ENCODE data around the gene SF3A2.
"Not testable (repeated sequence)": the region's sequence is repeated elsewhere in the genome, so short reads cannot be mapped to it uniquely, and the experiment has no call there.

Gene SF3A2

DNA sequence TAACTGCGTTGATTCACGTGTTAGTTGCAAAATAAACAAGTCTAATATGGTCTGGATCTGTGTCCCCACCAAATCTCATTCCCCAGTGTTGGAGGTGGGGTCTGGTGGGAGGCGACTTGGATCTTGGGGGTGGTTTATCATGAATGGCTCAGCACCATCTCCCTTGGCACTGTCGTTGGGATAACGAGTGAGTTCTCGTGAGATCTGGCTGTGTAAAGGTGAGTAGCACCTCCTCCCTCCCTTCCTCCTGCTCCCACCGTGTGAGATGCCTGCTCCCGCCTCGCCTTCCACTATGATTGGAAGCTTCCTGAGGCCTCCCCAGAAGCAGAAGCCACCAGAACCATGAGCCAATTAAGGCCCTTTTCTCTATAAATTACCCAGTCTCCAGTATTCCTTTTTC lies 40.5 kb downstream of the SF3A2 start:
- no peak for DNase-seq

DNA sequence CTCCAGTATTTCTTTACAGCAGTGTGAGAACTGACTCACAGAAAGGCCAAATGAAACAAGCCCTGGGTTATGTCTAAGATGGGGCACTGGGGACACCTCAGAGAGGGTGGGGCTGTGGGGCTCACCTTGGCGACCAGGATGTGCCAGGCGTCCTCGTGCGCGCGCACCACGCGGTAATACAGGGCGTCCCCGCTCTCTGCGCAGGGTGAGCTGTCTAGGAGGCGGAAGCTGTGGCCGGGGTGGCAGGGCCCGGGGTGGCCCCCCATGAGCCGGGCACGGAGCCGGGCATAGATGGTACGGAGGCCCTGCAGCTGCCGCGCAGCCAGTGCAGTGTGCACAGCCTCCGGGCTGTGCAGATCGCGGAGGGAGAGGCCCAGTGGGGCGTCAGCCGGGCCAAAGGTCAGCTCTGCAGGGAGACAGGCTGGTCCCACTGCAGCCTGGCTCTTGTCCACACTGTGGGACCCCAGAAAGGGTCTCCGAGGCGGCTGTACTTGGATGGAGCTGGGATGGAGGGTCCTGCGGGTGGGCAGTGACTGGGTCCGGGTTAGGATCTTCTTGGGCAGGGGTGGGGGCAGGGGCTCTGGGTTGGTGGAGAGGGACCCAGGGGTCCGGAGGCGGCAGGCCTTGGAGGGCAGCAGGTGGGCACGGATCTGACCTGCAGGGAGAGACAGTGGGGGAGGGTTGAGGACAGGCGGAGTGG lies 42.0 kb downstream of the SF3A2 start:
- DNase-seq, result no peak

DNA sequence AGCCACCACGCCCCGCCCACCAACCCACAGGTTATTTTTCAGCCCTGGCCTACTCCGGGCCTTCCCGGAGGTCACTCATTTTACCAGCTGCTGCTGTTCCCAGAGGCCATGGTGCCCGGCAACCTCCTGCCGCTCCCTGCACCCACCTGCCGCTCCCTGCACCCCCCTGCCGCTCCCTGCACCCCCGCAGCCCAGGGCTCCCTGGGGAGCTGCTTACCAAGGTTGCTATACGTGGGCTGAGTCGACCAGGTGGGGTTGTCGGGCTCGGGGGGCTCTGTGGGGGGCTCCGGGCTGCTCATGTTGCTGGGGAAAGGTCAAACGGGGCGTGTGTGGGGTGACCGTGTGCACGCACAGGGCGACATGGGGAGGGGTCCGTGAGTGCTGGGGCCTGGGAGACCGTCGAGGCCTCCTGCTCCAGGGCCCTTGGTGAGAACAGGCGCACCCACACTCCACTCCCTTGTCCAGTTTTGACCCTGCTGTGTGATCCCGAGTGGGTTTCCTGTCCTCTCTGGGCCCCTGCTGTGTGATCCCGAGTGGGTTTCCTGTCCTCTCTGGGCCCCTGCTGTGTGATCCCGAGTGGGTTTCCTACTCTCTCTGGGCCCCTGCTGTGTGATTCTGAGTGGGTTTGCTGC lies 44.1 kb downstream of the SF3A2 start:
- no peak for DNase-seq

DNA sequence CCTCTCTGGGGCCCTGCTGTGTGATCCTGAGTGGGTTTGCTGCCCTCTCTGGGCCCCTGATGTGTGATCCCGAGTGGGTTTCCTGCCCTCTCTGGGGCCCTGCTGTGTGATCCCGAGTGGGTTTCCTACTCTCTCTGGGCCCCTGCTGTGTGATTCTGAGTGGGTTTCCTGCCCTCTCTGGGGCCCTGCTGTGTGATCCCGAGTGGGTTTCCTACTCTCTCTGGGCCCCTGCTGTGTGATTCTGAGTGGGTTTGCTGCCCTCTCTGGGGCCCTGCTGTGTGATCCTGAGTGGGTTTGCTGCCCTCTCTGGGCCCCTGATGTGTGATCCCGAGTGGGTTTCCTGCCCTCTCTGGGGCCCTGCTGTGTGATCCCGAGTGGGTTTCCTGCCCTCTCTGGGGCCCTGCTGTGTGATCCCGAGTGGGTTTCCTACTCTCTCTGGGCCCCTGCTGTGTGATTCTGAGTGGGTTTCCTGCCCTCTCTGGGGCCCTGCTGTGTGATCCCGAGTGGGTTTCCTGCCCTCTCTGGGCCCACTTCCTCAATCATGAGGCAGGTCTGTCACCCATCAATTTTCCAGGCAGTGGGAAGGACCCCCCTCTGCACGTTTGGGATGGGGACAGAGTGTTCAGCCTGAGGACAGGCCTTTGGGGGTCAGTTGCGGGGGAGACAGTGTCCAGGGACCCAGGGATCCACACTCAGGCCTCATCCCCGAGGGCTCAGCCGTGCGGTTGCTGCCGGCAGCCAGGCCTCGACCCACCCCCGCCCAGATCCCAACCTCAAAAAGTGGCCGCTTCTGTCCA lies 44.8 kb downstream of the SF3A2 start:
- not testable (repeated sequence) for DNase-seq

DNA sequence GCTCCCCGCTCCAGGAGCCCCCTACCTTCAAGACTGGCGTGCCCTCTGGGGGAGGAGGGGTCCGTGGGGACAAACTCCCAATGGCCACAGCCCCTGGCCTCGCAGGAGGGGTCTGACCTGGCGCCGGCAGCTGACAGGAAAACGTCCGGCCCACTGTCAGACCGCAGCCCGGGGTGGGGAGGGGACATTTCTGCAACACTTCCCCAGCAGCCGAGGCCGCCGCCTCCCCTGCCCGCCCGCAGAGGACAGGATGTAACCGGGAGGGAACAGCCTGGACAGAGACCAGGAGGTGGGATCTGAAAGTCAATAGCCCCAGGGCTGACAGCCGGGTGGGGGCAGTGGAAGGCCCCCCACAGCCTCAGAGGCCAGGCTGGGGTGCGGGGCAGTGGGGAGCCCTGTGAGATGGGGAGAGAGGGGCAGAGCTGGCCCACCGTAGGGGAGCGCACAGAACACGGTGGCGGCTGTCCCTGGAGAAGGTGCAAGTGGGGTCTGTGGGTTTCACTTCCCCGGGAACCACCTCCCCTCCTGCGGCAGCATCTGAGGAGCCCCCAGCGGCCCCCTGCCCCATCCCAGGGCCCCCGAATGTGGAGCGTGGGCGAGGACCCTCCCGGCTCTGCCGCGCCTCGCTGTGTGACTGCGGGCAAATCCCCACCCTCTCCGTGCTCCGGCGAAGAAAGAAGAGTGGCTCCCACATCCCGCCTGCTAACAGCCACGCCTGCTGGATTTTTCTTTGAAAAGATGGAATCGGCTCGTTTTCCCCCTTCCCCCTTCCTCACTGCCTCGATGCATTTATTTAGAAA lies 45.6 kb downstream of the SF3A2 start, which contains the start of gene PEAK3:
TSS of gene PEAK3 (minus strand) at position 114 of the 800 bp plus-strand sequence. CDS start 1,244 bp downstream, outside the sequence.
- DNase-seq, result no peak

DNA sequence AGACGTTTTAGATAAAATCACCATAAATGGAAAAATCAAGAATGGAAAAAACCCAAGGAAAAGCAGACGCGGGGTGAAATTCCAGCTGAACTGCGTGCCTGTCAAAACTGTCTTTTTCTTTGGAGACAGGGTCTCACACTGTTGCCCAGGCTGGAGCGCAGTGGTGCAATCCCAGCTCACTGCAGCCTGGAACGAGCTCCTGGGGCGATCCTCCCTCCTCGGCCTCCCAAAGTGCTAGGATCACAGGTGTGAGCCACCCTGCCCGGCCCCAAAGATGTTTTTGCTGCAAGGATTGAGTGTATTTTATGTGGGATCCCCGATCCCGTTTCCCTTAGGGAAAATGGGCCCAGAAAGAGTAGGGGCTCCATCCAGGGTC lies 46.2 kb downstream of the SF3A2 start:
- DNase-seq, result no peak

DNA sequence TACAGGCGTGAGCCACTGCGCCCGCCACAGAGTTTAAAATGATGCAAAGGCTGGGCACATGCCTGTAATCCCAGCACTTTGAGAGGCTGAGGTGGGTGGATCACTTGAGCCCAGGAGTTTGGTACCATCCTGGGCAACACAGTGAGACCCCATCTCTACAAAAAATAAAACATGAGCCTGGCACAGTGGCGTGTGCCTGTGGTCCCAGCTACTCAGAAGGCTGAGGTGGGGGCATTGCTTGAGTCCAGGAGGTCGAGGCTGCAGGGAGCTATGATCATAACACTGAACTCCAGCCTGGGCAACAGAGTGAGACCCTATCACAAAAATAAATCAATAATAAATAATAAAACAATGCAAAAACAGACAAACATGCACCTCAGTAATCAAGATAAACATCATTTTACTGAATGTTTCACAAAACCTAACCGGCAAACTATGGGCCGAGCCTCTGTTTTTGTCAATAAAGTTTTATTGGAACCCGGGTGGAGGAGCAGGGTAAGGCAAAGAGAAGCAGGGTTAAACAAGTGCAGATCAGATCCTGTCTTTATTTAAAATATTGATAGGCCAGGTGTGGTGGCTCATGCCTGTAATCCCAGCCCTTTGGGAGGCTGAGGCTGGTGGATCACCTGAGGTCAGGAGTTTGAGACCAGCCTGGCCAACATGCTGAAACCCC lies 47.3 kb downstream of the SF3A2 start:
- no peak for DNase-seq

DNA sequence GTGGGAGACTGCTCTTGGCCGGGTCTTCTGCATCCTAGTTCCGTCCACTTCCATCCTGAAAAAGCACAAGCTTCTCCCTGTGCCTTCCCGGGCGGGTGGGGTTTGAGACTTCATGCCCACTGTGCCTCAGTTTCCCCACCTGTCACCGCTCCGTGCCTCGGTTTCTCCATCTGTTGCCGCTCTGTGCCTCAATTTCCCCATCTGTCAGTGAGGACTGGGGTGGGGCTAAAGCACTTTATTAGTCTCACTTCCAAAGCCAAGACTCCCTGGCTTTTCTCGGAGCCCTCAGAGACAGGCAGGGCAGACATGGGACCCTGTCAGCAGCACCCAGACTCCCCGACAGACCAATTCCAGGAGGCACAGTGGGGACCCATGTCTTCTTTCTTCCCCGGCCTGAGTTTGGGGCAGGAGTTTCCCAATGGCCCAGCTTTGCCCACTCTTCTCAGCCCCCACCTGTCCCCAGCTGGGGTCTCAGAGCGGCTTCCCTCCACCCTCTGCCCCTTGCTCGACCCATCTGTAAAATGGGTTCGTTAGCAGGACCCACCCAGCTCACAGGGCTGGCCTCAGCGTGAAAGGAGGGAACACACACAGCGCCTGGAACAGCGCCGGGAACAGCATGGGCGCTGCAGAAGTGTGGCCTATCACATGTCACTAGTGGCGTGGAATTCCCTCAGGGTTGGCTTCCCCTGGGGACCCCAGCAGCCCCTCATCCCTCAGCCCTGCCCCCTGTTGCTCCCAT lies 49.9 kb downstream of the SF3A2 start:
- DNase-seq, result no peak

DNA sequence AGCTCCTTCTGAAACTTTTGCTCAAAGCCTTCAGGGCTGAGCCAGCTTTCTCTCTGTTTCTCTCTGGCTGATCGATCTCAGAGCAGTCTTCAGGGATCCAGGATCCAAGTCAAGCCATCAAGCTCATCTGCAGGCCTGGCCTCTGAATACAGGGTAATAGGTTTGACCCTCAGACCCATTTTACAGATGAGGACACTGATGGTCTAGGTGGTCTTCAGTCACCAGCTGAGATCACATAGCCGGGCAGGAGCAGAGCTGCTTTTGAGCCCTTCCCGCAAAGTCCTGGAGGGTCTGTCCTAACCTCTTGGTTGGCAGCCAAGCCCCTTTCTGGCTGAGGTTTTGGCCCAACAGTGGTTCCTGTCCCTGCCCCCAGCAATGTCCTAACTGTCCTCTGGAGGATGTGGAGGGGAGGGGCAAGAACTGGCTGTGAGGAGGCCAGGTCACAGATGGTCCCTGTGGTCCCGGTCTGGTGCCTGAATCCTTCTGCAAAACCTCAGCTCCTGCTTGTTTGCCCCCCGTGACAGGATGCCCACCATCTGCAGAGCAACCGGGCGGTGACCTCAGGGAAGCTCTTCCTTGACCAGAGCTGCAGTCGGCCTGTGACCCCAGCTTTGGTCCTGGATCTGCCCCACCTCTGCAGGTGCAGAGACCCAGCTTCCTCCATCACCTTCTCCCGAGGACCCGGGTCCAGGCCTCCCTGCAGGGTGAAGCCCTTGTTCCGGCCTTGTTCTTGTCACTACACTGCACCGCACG lies 51.1 kb downstream of the SF3A2 start:
- no peak for DNase-seq

DNA sequence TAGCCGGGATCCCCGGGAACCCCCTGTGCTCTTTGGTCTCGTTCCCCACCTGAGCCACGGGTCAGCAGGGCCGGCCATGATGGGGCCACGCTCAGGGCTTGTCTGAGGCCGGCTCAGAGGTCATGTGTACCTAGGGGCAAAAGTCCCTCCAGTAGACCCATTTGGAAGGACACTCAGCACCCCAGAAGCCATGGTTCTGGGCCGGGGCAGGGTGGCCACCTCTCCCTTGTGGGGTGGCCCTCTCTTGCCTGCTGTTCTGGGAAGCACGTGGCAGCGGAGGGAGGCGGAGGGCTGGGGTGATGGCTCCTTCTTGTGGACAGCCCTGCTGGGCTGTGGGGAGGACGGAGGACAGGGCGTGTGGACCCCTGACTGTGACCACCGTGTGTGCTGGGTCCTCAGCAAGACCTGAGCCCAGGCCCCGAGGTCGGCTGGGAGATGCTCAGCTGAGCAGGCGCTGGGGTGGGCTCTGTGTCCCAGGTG lies 51.8 kb downstream of the SF3A2 start:
- no peak for DNase-seq

DNA sequence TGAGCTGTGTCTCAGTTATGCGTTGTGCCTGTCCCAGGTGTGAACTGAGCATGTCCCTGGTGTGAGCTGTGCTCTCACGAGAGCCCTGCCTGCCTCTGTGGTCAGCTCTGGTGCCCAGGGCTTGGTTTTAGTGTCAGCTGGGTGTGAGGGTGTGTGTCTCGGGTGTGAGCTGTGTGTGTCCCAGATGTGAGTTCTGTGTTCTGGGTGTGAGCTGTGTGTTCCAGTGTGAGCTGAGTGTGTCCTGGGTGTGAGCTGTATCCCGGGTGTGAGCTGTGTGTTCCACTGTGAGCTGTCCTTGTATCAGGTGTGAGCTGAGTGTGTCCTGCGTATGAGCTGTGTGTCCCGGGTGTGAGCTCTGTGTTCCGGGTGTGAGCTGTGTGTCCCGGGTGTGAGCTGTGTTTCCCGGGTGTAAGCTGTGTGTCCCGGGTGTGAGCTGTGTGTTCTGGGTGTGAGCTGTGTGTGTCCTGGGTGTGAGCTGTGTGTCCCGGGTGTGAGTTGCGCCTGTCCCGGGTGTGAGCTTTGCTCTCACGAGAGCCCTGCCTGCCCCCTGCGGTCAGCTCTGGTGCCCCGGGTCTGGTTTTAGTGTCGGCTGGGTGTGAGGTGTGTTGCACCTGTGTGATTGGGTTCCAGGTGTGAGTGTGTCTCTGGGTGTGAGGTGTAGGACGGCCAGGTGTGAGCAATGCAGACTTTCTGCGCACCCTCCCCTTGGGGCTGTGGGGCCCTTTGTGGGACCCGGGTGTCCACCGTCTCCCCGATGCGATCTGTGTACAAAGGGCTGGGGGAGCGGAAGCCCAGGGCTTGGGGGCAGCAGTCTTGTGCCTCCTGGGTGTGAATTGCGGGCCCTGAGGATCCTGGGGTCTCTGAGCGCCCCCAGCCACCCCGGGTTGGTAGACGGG lies 52.4 kb downstream of the SF3A2 start:
- no peak for DNase-seq

DNA sequence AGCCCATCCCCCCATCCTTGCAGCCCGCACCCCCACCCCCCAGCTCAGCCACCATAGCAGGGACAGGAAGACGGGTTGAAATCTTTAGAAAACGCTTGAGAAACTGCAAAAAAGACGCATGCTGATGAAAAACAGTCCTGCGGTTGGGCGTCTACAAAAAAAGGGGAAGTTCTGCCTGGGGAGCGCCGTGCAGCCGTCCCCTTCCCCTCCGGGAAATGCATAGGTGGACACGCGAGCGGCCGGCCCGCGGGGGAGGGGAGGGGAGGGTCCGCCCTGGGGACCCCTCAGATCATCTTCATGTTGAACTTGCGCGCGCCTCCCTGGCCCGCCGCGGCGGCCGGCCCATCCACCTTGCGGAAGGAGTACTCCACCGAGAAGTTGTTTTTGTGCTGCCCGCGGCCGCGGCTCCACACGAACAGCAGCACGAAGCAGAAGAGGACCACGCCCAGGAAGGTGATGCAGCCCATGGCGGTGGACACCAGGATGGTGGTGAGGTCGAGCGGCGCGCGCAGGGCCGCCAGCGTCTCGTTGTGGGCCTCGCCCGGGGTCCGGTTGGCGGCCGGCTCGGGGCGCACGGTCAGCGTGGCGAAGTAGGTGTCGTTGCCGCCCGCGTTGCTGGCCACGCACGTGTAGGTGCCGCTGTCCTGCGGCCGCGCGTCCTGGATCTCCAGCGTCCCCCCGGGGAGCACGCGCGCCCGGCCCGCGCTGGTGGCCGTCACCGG lies 53.3 kb downstream of the SF3A2 start:
- no peak for DNase-seq

DNA sequence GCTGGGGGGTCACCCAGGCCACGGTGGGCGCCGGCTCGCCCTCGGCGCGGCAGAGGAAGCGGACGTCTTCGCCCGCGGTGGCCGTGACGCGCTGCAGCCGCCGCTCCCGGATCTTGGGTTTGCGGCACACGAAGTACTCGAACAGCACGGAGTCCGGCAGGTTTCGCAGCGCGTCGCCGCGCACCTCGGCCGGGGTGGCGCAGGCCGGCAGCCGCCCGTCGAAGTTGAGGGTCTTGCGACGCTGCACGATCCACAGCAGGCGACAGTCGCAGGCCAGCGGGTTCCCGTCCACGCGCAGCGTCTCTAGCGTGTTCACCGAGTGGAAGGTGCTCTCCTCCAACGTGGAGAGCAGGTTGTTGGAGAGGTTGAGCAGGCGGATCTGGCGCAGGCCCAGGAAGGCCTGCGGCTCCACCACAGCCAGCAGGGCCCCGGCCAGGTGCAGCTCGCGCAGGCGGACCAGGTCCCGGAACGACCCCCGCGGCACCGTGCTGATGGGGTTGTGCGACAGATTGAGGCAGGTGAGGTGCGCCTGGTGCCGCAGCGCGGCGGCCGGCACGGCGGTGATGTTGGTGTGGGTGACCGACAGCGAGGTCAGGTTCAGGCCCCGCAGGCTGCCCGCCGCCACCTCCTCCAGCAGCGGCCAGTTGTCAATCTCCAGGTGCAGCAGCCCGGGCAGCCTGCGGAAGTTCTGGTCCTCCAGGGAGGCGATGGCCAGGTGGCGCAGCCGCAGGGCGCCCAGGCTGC lies 54.0 kb downstream of the SF3A2 start:
- DNase-seq, result no peak

DNA sequence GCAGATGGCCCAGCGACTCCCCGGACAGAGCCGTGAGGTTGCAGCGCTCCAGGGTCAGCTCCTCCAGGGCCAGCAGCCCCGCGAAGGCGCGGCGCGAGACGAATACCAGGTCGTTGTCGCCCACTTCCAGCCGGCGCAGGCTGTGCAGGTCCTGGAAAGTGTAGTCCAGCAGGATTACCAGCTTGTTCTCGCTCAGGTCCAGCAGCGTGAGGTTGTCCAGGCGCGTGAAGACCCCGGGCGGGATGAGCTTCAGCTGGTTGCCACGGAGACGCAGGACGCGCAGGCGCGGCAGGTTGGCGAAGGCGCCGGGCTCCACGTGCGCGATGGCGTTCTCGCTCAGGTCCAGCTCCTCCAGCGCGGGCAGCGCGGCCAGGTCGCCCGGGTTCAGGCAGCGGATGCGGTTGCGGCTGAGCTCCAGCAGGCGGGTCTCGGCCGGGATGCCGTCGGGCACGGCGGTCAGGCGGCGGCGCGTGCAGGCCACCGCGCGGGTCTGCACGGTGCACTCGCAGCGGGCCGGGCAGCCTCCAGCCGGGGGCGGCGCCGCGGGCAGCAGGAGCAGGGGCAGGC lies 54.6 kb downstream of the SF3A2 start:
- DNase-seq, result no peak

DNA sequence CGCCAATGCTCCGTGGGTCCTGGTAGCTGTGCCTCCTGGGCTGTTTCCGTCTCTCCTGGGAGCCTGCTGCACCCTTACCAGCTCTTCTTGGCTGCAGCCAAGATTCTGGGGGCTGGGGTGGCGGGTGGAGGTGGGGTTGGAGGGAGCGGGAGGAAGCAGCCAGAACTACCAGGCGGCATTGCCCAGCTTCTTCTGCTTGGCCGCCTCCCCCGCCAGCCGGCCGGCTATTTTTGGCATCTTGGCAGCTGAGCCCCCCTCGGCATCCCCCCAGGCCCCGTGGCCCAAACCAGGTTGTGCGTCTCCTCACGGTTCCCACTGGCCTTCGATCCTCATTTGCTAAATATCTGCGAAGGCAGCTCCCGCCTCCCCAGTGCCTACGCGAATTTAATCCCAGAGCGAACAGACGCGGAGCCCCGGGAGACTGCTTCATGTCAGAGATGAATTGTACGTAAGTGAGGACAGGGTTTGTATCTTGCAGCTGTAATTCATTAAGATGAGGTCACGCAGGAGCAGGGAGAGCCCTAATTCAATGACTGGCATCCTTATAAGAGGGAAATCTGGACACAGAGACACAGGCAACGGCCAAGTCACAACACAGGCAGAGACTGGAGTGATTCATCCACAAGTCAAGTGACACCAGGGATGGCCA lies 58.2 kb downstream of the SF3A2 start:
- peak; percentile 79 for DNase-seq

DNA sequence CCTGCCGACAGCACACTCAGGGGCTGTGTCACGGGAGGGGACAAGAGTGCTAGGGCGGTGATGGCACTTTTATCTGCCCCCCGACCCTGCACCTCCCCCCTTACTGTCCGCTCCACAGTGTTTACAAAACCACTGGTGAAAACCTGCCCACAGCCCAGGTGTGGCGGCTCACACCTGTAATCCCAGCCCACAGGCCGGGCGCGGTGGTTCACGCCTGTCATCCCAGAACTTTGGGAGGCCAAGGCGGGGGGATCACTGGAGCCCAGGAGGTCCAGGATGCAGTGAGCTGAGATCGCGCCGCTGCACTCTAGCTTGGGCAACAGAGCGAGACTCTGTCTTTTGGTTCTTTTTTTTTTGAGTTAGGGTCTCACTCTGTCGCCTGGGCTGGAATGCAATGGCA lies 59.5 kb downstream of the SF3A2 start:
- DNase-seq, result no peak
